ENCODE results near the gene CNGB1. TPM values are rescaled to one million over a fixed set of nuclear protein-coding genes. Genes with fewer than 3 reads are reported as not detected.
"Not testable (repeated sequence)": the region's sequence is repeated elsewhere in the genome, so short reads cannot be mapped to it uniquely, and the experiment has no call there.

Gene CNGB1
- total RNA-seq, 1 experiment from 2014 or later = 0.04 TPM

- H3K4me1 ChIP-seq (ENCODE audit: insufficient read depth, low read length) = peaks cover 9% of the 10 kb centered on the region
- TF ChIP-seq EZH2 (IDR thresholded peaks at IDR 0.05; ENCODE audit: low read length, unreplicated experiment) = no peak
- TF ChIP-seq CTCF (conservative IDR thresholded peaks at IDR 0.05; ENCODE audit: low read depth, low read length) = no peak
- TF ChIP-seq EZH2phosphoT487 (IDR thresholded peaks at IDR 0.05; ENCODE audit: borderline replicate concordance, low read length) = no peak
- H3K4me2 ChIP-seq (ENCODE audit: low read length) = no peak overlapping the region
- no TSS peak for BruUV-seq (replicated peaks)
- intact Hi-C loops (cut with micrococcal nuclease) = loop anchor here (1.0 kb wide), 1 partner anchor 106 kb away; no protein-coding TSS in a partner anchor
- no peaks in the 10 kb centered on the region for H3K9me2 ChIP-seq (replicated peaks; ENCODE audit: low read length)
- POLR2A ChIA-PET (ENCODE audit: unreplicated experiment) = no interaction called here
- CTCF ChIA-PET = interaction anchor here (0.9 kb wide), 1 partner anchor 35 kb away, joined by 4 read pairs; no protein-coding TSS in a partner anchor
- H3K36me3 ChIP-seq (ENCODE audit: low read depth, low read length) = no peaks in the 10 kb centered on the region
- DNase-seq (no peak), ATAC-seq (no peak)
- no peak overlapping the region for H3K4me3 ChIP-seq (ENCODE audit: low read length)
- no peaks in the 10 kb centered on the region for H3K27me3 ChIP-seq (ENCODE audit: low read length)
- no peak overlapping the region for H3K27ac ChIP-seq (ENCODE audit: low read length)
- no peaks in the 10 kb centered on the region for H3K9me3 ChIP-seq (ENCODE audit: low read length)
- no peaks in the 10 kb centered on the region for H3F3A ChIP-seq (ENCODE audit: low read length, unreplicated experiment)
- no peak overlapping the region for H3K9ac ChIP-seq (ENCODE audit: low read length)
- H2AFZ ChIP-seq (ENCODE audit: low read length) = no peak overlapping the region
- no peaks in the 10 kb centered on the region for H3K79me2 ChIP-seq (ENCODE audit: low read length)
- H4K20me1 ChIP-seq (ENCODE audit: low read length) = no peaks in the 10 kb centered on the region
These were observed 72.0 kb downstream of the CNGB1 start for GRCh38 chr16:57898961-57899360.

- Histone ChIP-seq H3F3A (ENCODE audit: low read length, unreplicated experiment) (no peaks in the 10 kb centered on the region), H3K36me3 (ENCODE audit: low read depth, low read length) (no peaks in the 10 kb centered on the region), H3K9me2 (replicated peaks; ENCODE audit: low read length) (no peaks in the 10 kb centered on the region), H3K4me3 (ENCODE audit: low read length) (no peak overlapping the region), H3K9ac (ENCODE audit: low read length) (no peak overlapping the region), H3K79me2 (ENCODE audit: low read length) (no peaks in the 10 kb centered on the region), H4K20me1 (ENCODE audit: low read length) (no peaks in the 10 kb centered on the region), H3K4me1 (ENCODE audit: insufficient read depth, low read length) (peaks cover 19% of the 10 kb centered on the region), H2AFZ (ENCODE audit: low read length) (no peak overlapping the region), H3K27ac (ENCODE audit: low read length) (no peak overlapping the region), H3K9me3 (ENCODE audit: low read length) (no peaks in the 10 kb centered on the region), H3K4me2 (ENCODE audit: low read length) (no peak overlapping the region), H3K27me3 (ENCODE audit: low read length) (no peaks in the 10 kb centered on the region)
- POLR2A ChIA-PET (ENCODE audit: unreplicated experiment) = no interaction called here
- BruUV-seq (replicated peaks) = no TSS peak
- no peak for TF ChIP-seq CTCF (conservative IDR thresholded peaks at IDR 0.05; ENCODE audit: low read depth, low read length)
- CTCF ChIA-PET = no interaction called here
- no peak for ATAC-seq
- DNase-seq = no peak
- intact Hi-C loops (cut with micrococcal nuclease) = no loop called here
These were observed 72.9 kb downstream of the CNGB1 start for GRCh38 chr16:57897996-57898395.

- Histone ChIP-seq H2AFZ (ENCODE audit: low read length) (no peak overlapping the region), H3K4me2 (ENCODE audit: low read length) (no peak overlapping the region), H3K36me3 (ENCODE audit: low read depth, low read length) (no peaks in the 10 kb centered on the region), H3K27ac (ENCODE audit: low read length) (no peak overlapping the region), H3K27me3 (ENCODE audit: low read length) (no peaks in the 10 kb centered on the region), H3K4me3 (ENCODE audit: low read length) (no peak overlapping the region), H3K79me2 (ENCODE audit: low read length) (no peaks in the 10 kb centered on the region), H3K9me3 (ENCODE audit: low read length) (no peaks in the 10 kb centered on the region), H4K20me1 (ENCODE audit: low read length) (no peaks in the 10 kb centered on the region), H3F3A (ENCODE audit: low read length, unreplicated experiment) (no peaks in the 10 kb centered on the region), H3K9me2 (replicated peaks; ENCODE audit: low read length) (no peaks in the 10 kb centered on the region), H3K9ac (ENCODE audit: low read length) (no peak overlapping the region), H3K4me1 (ENCODE audit: insufficient read depth, low read length) (peaks cover 20% of the 10 kb centered on the region)
- intact Hi-C loops (cut with micrococcal nuclease) = no loop called here
- TF ChIP-seq EZH2 (IDR thresholded peaks at IDR 0.05; ENCODE audit: low read length, unreplicated experiment) (no peak), EZH2phosphoT487 (IDR thresholded peaks at IDR 0.05; ENCODE audit: borderline replicate concordance, low read length) (no peak), CTCF (conservative IDR thresholded peaks at IDR 0.05; ENCODE audit: low read depth, low read length) (no peak)
- BruUV-seq (replicated peaks) = no TSS peak
- DNase-seq (no peak), ATAC-seq (no peak)
- POLR2A ChIA-PET (ENCODE audit: unreplicated experiment) = no interaction called here
- CTCF ChIA-PET = no interaction called here
These were observed 73.7 kb downstream of the CNGB1 start for GRCh38 chr16:57897053-57897784.

- BruUV-seq (replicated peaks); H3K4me2 ChIP-seq (ENCODE audit: low read length); H3F3A ChIP-seq (ENCODE audit: low read length, unreplicated experiment); H2AFZ ChIP-seq (ENCODE audit: low read length); H3K36me3 ChIP-seq (ENCODE audit: low read depth, low read length); DNase-seq; CTCF ChIA-PET; H3K4me3 ChIP-seq (ENCODE audit: low read length); H4K20me1 ChIP-seq (ENCODE audit: low read length); H3K27ac ChIP-seq (ENCODE audit: low read length); H3K27me3 ChIP-seq (ENCODE audit: low read length); H3K9me3 ChIP-seq (ENCODE audit: low read length); POLR2A ChIA-PET (ENCODE audit: unreplicated experiment); H3K79me2 ChIP-seq (ENCODE audit: low read length); H3K9me2 ChIP-seq (replicated peaks; ENCODE audit: low read length); H3K9ac ChIP-seq (ENCODE audit: low read length); ATAC-seq; intact Hi-C loops (cut with micrococcal nuclease): not testable (repeated sequence)
- H3K4me1 ChIP-seq (ENCODE audit: insufficient read depth, low read length) = peaks cover 20% of the 10 kb centered on the region
These were observed 75.8 kb downstream of the CNGB1 start for GRCh38 chr16:57895081-57895547.

All from PC-3 (cell line).